Mononuclear cell (primary cell): ENCODE measurements around the gene FAM241B. TPM values are rescaled to one million over a fixed set of nuclear protein-coding genes. Genes with fewer than 3 reads are reported as not detected.

ENCODE experiments used
- H3K27me3 ChIP-seq: 2 replicates; pipeline ENCODE4 v1.6.0; 2011; ENCODE audit warnings: low read length, control low read depth; ENCODE audit not compliant: insufficient read depth
- H3K4me1 ChIP-seq: 2 replicates; pipeline ENCODE4 v1.5.1; 2011; ENCODE audit warnings: mild to moderate bottlenecking, low read length, control low read depth; ENCODE audit not compliant: insufficient read depth
- H3K4me3 ChIP-seq: 2 replicates; pipeline ENCODE4 v1.5.1; 2011; ENCODE audit warnings: mild to moderate bottlenecking, low read length, moderate library complexity
- H3K9me3 ChIP-seq: 2 replicates; pipeline ENCODE4 v1.5.1; 2011; ENCODE audit warnings: low read depth, mild to moderate bottlenecking, control low read depth, low read length
- total RNA-seq: library from RNA; depleted of rRNA; stranded (reverse); fragments of >200 nt; gene quantifications from one replicate; pipeline ENCODE4 v1.2.3, GENCODE V29; 2012

FAM241B gene
- total RNA-seq, 1 donor: not detected

GRCh38 chr10:69663369-69663947, 33.4 kb downstream of the FAM241B start:
- Histone ChIP-seq H3K4me3 (no peak overlapping the region), H3K4me1 (no peaks in the 10 kb centered on the region), H3K9me3 (no peaks in the 10 kb centered on the region), H3K27me3 (no peaks in the 10 kb centered on the region)

GRCh38 chr10:69665474-69666320, 35.6 kb downstream of the FAM241B start:
- H3K4me1 ChIP-seq: no peaks in the 10 kb centered on the region
- no peaks in the 10 kb centered on the region for H3K27me3 ChIP-seq
- no peaks in the 10 kb centered on the region for H3K9me3 ChIP-seq
- no peak overlapping the region for H3K4me3 ChIP-seq

- Histone ChIP-seq H3K27me3 (no peaks in the 10 kb centered on the region), H3K4me3 (no peak overlapping the region), H3K4me1 (no peaks in the 10 kb centered on the region), H3K9me3 (no peaks in the 10 kb centered on the region)
These were observed 36.7 kb downstream of the FAM241B start for GRCh38 chr10:69666756-69667155.

DNA sequence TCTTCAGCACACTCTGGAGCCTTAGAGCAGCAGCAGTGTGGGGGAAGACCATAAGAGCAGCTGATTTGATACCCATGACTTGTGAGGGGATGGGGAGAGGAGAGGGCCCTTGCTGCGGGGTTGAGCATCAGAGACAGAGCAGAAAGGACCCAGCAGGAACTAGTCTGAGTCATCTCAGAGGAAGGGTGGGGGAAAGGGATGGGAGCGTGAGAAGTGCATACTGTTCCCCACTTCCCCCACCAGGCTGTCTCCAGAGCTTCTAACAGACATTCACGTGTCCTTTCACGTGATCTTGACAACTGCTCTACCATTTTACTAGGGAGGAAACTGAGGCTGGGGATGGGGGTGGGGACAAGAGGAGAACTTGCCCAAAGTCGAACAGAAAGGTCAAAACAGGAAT, 38.7 kb downstream of the FAM241B start:
- no peaks in the 10 kb centered on the region for H3K4me1 ChIP-seq
- H3K27me3 ChIP-seq: no peaks in the 10 kb centered on the region
- no peaks in the 10 kb centered on the region for H3K9me3 ChIP-seq

GRCh38 chr10:69669409-69669808, 39.4 kb downstream of the FAM241B start:
- no peaks in the 10 kb centered on the region for H3K4me1 ChIP-seq
- H3K4me3 ChIP-seq: no peak overlapping the region
- H3K9me3 ChIP-seq: no peaks in the 10 kb centered on the region
- no peaks in the 10 kb centered on the region for H3K27me3 ChIP-seq

More for the DNA sequence above, 38.7 kb downstream of the FAM241B start:
- no peak overlapping the region for H3K4me3 ChIP-seq

- Histone ChIP-seq H3K4me3 (no peak overlapping the region), H3K9me3 (no peaks in the 10 kb centered on the region), H3K27me3 (no peaks in the 10 kb centered on the region), H3K4me1 (no peaks in the 10 kb centered on the region)
These were observed 43.5 kb downstream of the FAM241B start for GRCh38 chr10:69673521-69673920.

DNA sequence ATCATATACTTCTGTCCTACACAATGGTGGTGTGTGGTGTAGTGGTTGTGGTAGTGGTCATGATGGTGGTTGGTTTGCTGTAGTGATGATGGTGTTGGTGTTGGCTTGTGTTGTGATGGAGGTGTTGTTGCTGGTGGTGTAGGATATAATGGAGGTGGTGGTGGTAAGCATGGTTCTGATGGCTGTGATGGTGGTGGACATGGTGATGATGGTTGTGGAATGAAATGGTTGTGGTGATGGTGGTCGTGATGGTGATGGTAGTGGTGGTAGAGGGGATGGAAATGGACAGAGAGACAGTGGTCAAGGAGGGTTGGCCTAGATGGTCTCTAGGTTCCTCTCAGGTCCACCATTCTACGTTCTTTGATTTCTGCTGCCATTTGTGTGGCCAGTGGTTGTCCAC, 44.7 kb downstream of the FAM241B start:
- Histone ChIP-seq H3K4me3 (no peak overlapping the region), H3K9me3 (no peaks in the 10 kb centered on the region), H3K4me1 (no peaks in the 10 kb centered on the region), H3K27me3 (no peaks in the 10 kb centered on the region)

- no peak overlapping the region for H3K4me3 ChIP-seq
- H3K9me3 ChIP-seq: no peaks in the 10 kb centered on the region
- H3K27me3 ChIP-seq: no peaks in the 10 kb centered on the region
- no peaks in the 10 kb centered on the region for H3K4me1 ChIP-seq
These were observed 46.3 kb downstream of the FAM241B start for GRCh38 chr10:69676301-69676700.

- Histone ChIP-seq H3K4me1 (no peaks in the 10 kb centered on the region), H3K27me3 (no peaks in the 10 kb centered on the region), H3K4me3 (no peak overlapping the region), H3K9me3 (no peaks in the 10 kb centered on the region)
These were observed 48.1 kb downstream of the FAM241B start for GRCh38 chr10:69677985-69678654.

GRCh38 chr10:69679736-69680135, 49.7 kb downstream of the FAM241B start:
- Histone ChIP-seq H3K4me1 (no peaks in the 10 kb centered on the region), H3K27me3 (no peaks in the 10 kb centered on the region), H3K4me3 (no peak overlapping the region), H3K9me3 (no peaks in the 10 kb centered on the region)

DNA sequence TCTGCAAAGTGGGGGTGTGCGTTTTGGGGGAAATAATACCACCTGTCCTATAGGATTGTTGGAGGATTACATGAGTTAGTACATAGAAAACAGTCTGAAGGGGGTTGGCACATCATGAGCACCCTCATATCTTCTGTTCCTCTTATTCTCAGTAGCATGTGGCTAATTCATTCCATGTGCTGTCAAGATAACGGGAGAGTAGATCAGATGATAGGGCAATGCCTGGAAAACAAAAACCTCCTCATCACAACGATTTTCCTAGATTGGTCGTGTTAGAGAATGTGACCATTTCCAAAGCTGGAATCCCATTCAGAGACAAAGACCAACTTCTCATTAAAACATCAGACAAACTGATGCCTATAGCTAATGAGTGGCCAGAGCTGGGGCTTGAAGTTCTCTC, 50.6 kb downstream of the FAM241B start:
- Histone ChIP-seq H3K27me3 (no peaks in the 10 kb centered on the region), H3K9me3 (no peaks in the 10 kb centered on the region), H3K4me1 (no peaks in the 10 kb centered on the region), H3K4me3 (no peak overlapping the region)

- H3K27me3 ChIP-seq: no peaks in the 10 kb centered on the region
- no peaks in the 10 kb centered on the region for H3K4me1 ChIP-seq
- no peak overlapping the region for H3K4me3 ChIP-seq
- no peaks in the 10 kb centered on the region for H3K9me3 ChIP-seq
These were observed 51.4 kb downstream of the FAM241B start for GRCh38 chr10:69681436-69681835.

- Histone ChIP-seq H3K27me3 (no peaks in the 10 kb centered on the region), H3K9me3 (no peaks in the 10 kb centered on the region), H3K4me3 (no peak overlapping the region), H3K4me1 (no peaks in the 10 kb centered on the region)
These were observed 53.0 kb downstream of the FAM241B start for GRCh38 chr10:69682955-69683474.
